Fibroblast of lung (primary cell): Measurements from ENCODE around the gene TRMT2A. TPM values are rescaled to one million over a fixed set of nuclear protein-coding genes. Genes with fewer than 3 reads are reported as not detected.

ENCODE experiments used
- DNase-seq, 2 donors: peaks; one replicate each; pipeline versions ENCODE4 v3.0.0 to v3.0.0-alpha.2; 2010; ENCODE audit warnings: low read depth in 2 of 2
- H2AFZ ChIP-seq: 2 replicates; pipeline ENCODE4 v1.5.1; 2012; ENCODE audit warnings: low read length, control low read depth, inconsistent platforms
- H3K27ac ChIP-seq: 2 replicates; pipeline ENCODE4 v1.5.1; 2011; ENCODE audit warnings: low read length, control low read depth; ENCODE audit not compliant: insufficient read depth
- H3K27me3 ChIP-seq: 2 replicates; pipeline ENCODE4 v1.5.1; 2011; ENCODE audit warnings: mild to moderate bottlenecking, low read length; ENCODE audit not compliant: control insufficient read depth, insufficient read depth
- H3K36me3 ChIP-seq: 2 replicates; pipeline ENCODE4 v1.5.1; 2011; ENCODE audit warnings: low read length; ENCODE audit not compliant: control insufficient read depth, insufficient read depth
- H3K4me1 ChIP-seq: 2 replicates; pipeline ENCODE4 v1.5.1; 2011; ENCODE audit warnings: low read length; ENCODE audit not compliant: control insufficient read depth, insufficient read depth; ENCODE audit errors: extremely low read depth
- H3K4me2 ChIP-seq: 2 replicates; pipeline ENCODE4 v1.5.1; 2011; ENCODE audit warnings: low read length, control low read depth; ENCODE audit not compliant: insufficient read depth; ENCODE audit errors: extremely low read depth
- H3K4me3 ChIP-seq, 4 experiments: fragments of 200-600 bp in 1 of 4; sonication (generic) in 1 of 4; replicated peaks in 1 of 4; 2 replicates each; pipeline ENCODE4 v1.5.1; 2011 to 2016; ENCODE audit warnings: low read length in 4 of 4, low read depth in 3 of 4, mild to moderate bottlenecking in 3 of 4, control low read depth in 2 of 4, inconsistent platforms in 1 of 4, mixed read lengths in 1 of 4; ENCODE audit not compliant: insufficient read depth in 1 of 4; ENCODE audit errors: control extremely low read depth in 1 of 4
- H3K79me2 ChIP-seq: 2 replicates; pipeline ENCODE4 v1.5.1; 2012; ENCODE audit warnings: mild to moderate bottlenecking, low read length, inconsistent platforms; ENCODE audit not compliant: control insufficient read depth, insufficient read depth
- H3K9ac ChIP-seq: 2 replicates; pipeline ENCODE4 v1.5.1; 2011; ENCODE audit warnings: mild to moderate bottlenecking, low read length, control low read depth; ENCODE audit not compliant: insufficient read depth
- H3K9me3 ChIP-seq: 2 replicates; pipeline ENCODE4 v1.5.1; 2012; ENCODE audit warnings: low read depth, low read length; ENCODE audit not compliant: control insufficient read depth, insufficient read depth
- H4K20me1 ChIP-seq: 2 replicates; pipeline ENCODE4 v1.5.1; 2011; ENCODE audit warnings: low read length; ENCODE audit not compliant: control insufficient read depth, insufficient read depth; ENCODE audit errors: extremely low read depth
- EZH2 ChIP-seq: IDR thresholded peaks from 2 replicates; pipeline ENCODE4 v1.5.1; 2012; ENCODE audit warnings: low read length, control low read depth, mild to moderate bottlenecking; ENCODE audit errors: missing control alignments
- polyA plus RNA-seq, 2 donors: library from polyadenylated mRNA; depleted of rRNA in 1 of 2; stranded (reverse) in 1 of 2; unstranded in 1 of 2; fragments of >200 nt; gene quantifications; 2 replicates each; pipeline ENCODE4 v1.2.1, GENCODE V29; 2011 to 2012; ENCODE audit warnings: missing spikeins in 1 of 2
- total RNA-seq: library from RNA; depleted of rRNA; stranded (reverse); fragments of >200 nt; gene quantifications from 2 replicates; pipeline ENCODE4 v1.2.1, GENCODE V29; 2014
- TF ChIP-seq, protein P1 (sequence below), 2 donors: IDR thresholded peaks in 1 of 2; conservative IDR thresholded peaks in 1 of 2; 1 replicate in 1 of 2; 2 replicates in 1 of 2; pipeline ENCODE4 v1.5.1; 2011 to 2012; ENCODE audit warnings: low read length in 2 of 2, control low read depth in 1 of 2, inconsistent platforms in 1 of 2, low read depth in 1 of 2, mild to moderate bottlenecking in 1 of 2

TRMT2A gene
- total and polyA plus RNA-seq, 2 donors (not counting 1 experiment from before 2014, with no cell fraction given): 13.5 to 52.2 TPM

DNA sequence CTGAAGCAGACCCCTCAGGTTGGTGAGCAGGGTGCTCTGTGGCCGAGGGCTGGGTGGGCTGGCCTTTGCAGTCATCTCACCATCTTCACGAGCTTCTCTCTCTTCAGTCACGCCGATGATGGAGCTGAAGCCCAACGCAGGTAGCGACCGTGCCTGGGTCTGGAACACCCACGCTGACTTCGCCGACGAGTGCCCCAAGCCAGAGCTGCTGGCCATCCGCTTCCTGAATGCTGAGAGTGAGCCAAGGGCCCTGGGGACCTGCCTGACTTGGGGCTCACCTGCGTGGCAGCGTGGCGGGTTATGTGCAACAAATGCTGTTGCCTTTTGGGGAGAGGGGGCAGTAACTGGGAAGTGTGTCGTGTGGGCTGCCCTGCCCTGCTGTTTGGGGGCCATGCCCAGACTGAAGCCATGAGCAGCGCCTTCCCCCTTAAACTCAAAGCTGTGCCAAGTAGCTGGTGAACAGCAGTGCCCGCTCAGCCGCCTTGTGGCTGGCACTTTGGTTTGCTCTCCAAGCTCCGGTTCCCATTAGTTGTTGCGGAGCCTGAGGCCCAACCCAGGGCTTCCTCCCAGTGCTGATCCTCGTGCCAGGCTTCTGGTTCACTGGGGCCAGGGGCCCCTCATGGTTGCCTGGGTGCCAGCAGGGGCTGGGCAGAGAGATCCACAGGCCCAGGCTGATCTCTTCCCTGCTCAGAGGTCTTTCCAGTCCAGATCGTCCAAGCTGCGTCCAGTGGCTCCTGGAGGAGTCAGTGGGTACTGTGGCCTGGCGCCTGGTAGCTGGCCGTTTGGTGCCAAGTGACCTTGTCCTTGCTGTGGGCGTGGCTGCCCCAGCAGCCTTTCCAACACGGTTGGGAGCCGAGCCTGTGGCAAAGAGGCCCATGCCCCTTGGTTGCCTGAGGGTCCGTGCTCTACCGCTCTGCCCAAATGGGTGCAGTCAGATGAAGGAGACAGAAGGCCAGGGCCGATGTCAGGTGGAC is 8.5 kb upstream of the TRMT2A start:
- no peaks in the 10 kb centered on the region for H3K4me1 ChIP-seq
- no peak for DNase-seq
- TF ChIP-seq EZH2: no peak
- TF ChIP-seq, protein P1, sequence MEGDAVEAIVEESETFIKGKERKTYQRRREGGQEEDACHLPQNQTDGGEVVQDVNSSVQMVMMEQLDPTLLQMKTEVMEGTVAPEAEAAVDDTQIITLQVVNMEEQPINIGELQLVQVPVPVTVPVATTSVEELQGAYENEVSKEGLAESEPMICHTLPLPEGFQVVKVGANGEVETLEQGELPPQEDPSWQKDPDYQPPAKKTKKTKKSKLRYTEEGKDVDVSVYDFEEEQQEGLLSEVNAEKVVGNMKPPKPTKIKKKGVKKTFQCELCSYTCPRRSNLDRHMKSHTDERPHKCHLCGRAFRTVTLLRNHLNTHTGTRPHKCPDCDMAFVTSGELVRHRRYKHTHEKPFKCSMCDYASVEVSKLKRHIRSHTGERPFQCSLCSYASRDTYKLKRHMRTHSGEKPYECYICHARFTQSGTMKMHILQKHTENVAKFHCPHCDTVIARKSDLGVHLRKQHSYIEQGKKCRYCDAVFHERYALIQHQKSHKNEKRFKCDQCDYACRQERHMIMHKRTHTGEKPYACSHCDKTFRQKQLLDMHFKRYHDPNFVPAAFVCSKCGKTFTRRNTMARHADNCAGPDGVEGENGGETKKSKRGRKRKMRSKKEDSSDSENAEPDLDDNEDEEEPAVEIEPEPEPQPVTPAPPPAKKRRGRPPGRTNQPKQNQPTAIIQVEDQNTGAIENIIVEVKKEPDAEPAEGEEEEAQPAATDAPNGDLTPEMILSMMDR (conservative IDR thresholded peaks at IDR 0.05 in 1 of 2, IDR thresholded peaks at IDR 0.05 in 1 of 2; ENCODE audit: low read depth in 1 of 2, low read length in 2 of 2): no peak
- H4K20me1 ChIP-seq: no peaks in the 10 kb centered on the region
- no peak overlapping the region for H3K27ac ChIP-seq
- no peak overlapping the region for H3K9ac ChIP-seq
- H2AFZ ChIP-seq: no peak overlapping the region
- H3K36me3 ChIP-seq: peaks cover 27% of the 10 kb centered on the region
- no peaks in the 10 kb centered on the region for H3K9me3 ChIP-seq
- no peak overlapping the region for H3K4me3 ChIP-seq
- H3K4me2 ChIP-seq: no peak overlapping the region
- no peaks in the 10 kb centered on the region for H3K27me3 ChIP-seq
- peaks cover 30% of the 10 kb centered on the region for H3K79me2 ChIP-seq

- Histone ChIP-seq H4K20me1 (no peaks in the 10 kb centered on the region), H3K27me3 (no peaks in the 10 kb centered on the region), H3K4me1 (peaks cover under 1% of the 10 kb centered on the region), H3K27ac (no peak overlapping the region), H3K9ac (no peak overlapping the region), H3K79me2 (peaks cover 42% of the 10 kb centered on the region), H3K4me2 (no peak overlapping the region), H3K36me3 (peaks cover 33% of the 10 kb centered on the region), H2AFZ (no peak overlapping the region), H3K4me3 (no peak overlapping the region), H3K9me3 (no peaks in the 10 kb centered on the region)
- no peak for DNase-seq
- TF ChIP-seq, protein P1 (conservative IDR thresholded peaks at IDR 0.05 in 1 of 2, IDR thresholded peaks at IDR 0.05 in 1 of 2; ENCODE audit: low read depth in 1 of 2, low read length in 2 of 2): no peak
- TF ChIP-seq EZH2: no peak
Measured at GRCh38 chr22:20124083-20124787, 7.2 kb upstream of the TRMT2A start.
